Brain microvascular endothelial cell (primary cell): ENCODE measurements around the gene KRTAP10-3.

Experiments
- DNase-seq: peaks from one replicate; pipeline ENCODE4 v3.0.0-alpha.2; 2020
- H3K27ac ChIP-seq: fragments of 250-450 bp; sonication (Bioruptor Pico); 2 replicates; pipeline ENCODE4 v1.5.1; 2020; ENCODE audit warnings: mild to moderate bottlenecking, moderate library complexity
- H3K27me3 ChIP-seq: fragments of 250-450 bp; sonication (Bioruptor Pico); replicated peaks from 2 replicates; pipeline ENCODE4 v1.5.1; 2020; ENCODE audit warnings: mild to moderate bottlenecking
- H3K36me3 ChIP-seq: fragments of 250-450 bp; sonication (Bioruptor Pico); replicated peaks from 2 replicates; pipeline ENCODE4 v1.5.1; 2020; ENCODE audit warnings: mild to moderate bottlenecking
- H3K4me3 ChIP-seq: 2 replicates; pipeline ENCODE4 v1.5.1; 2011; ENCODE audit warnings: low read depth, mild to moderate bottlenecking, control low read depth, low read length, moderate library complexity
- in situ Hi-C: cut with HindIII; loops from 2 replicates; pipeline ENCODE4 v1.10.0; 2017; ENCODE audit warnings: low sequenced_read_pairs, low pct_ligation_motif_present
- TF ChIP-seq, protein P1 (sequence below): IDR thresholded peaks from 2 replicates; pipeline ENCODE4 v1.5.1; 2011; ENCODE audit warnings: low read depth, mild to moderate bottlenecking, moderate library complexity, low read length, control low read depth, inconsistent platforms; ENCODE audit errors: missing control alignments

Gene KRTAP10-3

DNA sequence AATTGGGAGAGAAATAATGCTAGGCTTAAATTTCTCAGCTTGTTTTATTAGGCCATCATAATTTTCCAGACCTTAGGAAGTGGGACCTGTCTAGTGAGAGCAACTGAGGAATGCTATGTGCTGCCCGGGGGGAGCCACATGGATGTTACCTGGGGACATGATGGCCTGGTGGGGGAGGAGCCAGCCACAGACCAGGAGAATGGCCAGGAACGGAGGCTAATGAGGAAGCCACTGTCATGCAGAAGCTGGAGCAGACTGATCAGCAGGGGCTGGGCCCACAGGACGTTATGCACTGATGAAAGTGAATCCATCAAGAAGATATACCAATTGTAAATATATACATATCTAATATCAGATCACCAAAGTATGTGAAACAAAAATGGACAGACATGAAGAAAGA is 14.0 kb downstream of the KRTAP10-3 start:
- Histone ChIP-seq H3K27me3 (peaks cover 6% of the 10 kb centered on the region), H3K4me3 (no peak overlapping the region), H3K36me3 (no peaks in the 10 kb centered on the region), H3K27ac (no peak overlapping the region)
- in situ Hi-C loops, result no loop called here
- no peak for DNase-seq
- TF ChIP-seq, protein P1, sequence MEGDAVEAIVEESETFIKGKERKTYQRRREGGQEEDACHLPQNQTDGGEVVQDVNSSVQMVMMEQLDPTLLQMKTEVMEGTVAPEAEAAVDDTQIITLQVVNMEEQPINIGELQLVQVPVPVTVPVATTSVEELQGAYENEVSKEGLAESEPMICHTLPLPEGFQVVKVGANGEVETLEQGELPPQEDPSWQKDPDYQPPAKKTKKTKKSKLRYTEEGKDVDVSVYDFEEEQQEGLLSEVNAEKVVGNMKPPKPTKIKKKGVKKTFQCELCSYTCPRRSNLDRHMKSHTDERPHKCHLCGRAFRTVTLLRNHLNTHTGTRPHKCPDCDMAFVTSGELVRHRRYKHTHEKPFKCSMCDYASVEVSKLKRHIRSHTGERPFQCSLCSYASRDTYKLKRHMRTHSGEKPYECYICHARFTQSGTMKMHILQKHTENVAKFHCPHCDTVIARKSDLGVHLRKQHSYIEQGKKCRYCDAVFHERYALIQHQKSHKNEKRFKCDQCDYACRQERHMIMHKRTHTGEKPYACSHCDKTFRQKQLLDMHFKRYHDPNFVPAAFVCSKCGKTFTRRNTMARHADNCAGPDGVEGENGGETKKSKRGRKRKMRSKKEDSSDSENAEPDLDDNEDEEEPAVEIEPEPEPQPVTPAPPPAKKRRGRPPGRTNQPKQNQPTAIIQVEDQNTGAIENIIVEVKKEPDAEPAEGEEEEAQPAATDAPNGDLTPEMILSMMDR, result no peak

DNA sequence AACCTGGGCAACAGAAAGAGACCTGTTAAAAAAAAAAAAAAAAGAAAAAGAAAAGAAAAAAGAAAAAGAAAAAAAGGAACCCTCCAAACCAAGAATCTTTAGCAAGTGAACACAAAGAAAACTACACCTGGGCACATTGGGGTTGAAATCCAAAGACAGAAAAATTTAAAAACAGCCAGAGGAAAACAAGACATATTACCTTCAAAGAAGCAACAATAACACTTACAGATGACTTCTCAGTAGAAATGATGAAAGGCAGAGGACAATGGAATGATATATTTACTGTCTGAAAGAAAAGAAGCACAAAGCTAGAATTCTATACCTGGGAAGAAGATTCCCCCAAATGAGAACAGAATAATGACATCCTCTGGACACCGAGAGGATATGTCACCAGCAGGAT is 15.9 kb downstream of the KRTAP10-3 start:
- Histone ChIP-seq H3K27me3 (no peaks in the 10 kb centered on the region), H3K4me3 (no peak overlapping the region), H3K27ac (no peak overlapping the region), H3K36me3 (no peaks in the 10 kb centered on the region)
- TF ChIP-seq, protein P1, result no peak
- no peak for DNase-seq
- in situ Hi-C loops, result no loop called here

DNA sequence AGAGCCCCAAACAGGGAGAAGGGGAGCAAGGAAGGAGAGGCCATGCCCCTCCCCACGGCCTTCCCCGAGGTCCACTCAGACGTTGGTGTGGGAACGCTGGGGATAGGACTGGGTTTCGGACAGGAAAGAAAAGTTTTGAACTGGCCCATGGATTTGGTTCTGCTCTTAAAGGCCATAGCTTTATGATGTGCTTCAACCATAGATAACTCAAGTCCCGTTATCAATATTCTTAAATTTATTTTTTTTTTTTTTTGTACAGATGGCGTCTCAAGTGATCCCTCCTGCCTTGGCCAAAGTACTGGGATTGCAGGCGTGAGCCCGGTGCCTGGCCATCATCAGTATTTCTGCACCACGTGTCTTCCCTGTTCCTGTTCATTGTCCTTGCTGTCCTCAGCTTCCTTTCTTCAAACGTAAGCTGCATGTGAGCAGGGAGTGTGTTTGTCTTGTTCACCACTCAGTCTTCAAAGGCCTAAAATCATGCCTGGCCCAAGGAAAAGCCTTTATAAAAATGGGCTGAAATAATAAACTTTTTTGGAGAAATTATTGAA is 17.8 kb downstream of the KRTAP10-3 start:
- Histone ChIP-seq H3K27ac (no peak overlapping the region), H3K36me3 (no peaks in the 10 kb centered on the region), H3K27me3 (no peaks in the 10 kb centered on the region), H3K4me3 (no peak overlapping the region)
- no peak for DNase-seq
- TF ChIP-seq, protein P1, result no peak
- in situ Hi-C loops, result no loop called here

DNA sequence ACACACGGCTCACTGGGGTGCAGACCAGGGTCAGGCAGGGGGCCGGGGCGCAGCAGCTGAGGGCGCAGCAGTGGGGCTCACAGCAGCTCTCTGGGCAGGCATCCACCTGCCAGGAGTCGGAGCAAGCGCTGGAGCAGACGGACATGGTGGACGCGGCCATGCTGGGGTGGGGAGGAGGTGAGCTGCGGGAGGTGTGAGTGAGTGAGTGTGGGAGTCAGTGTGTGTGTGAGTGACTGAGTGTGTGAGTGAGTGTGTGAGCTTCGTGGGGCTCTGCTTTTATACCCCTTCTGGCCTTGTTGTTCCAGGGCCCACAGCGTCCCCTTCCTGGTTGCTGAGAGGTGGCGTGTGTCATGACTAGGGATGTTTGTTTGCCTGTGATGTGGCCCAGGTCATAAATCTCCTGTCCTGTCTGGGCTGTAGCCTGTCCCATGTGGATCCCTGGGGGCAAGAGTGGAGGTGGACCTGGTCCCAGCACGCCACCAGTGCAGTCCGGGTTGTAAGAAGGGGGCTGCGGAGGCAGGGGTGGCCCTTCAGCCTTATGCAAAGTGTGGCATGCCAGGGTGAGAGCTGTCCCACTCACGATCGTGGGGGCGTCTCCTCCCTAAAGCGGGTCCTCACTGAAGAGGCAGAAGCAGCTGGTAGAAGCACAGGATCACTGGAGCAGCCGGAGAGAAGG is 18.5 kb downstream of the KRTAP10-3 start, which contains the start of gene KRTAP10-1:
Gene KRTAP10-1 (minus strand): TSS at position 205 of the 676 bp plus-strand sequence. CDS start 45 bp downstream, at position 160.
- no peak within 1 kb of the TSS for H3K4me3 ChIP-seq
- in situ Hi-C loops, result no loop called here
- no peak for DNase-seq
- no peak within 1 kb of the TSS for H3K27ac ChIP-seq
- no peaks in the 10 kb centered on the region for H3K36me3 ChIP-seq
- no peaks in the 10 kb centered on the region for H3K27me3 ChIP-seq
- TF ChIP-seq, protein P1, result no peak

DNA sequence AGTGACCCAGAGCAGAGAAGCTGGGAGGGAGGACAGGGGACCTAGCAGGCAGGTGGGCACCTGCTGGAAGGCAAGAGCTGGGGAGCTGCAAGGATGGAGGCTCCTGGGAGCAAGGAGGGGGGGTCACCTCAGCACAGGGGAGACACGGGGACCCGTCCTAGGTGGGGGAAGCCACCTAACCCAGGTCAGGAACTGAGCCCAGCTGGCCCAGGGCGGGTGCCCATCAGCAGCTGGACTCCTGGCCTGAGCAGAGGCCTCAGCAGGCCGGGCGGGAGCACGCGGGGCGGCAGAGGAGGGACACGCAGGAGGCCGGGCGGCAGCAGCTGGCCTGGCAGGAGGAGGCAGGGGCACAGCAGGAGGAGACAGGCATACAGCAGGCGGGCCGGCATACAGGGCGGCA is 19.5 kb downstream of the KRTAP10-3 start:
- TF ChIP-seq, protein P1, result no peak

More for the DNA sequence above, 19.5 kb downstream of the KRTAP10-3 start:
- no peak overlapping the region for H3K4me3 ChIP-seq
- H3K36me3 ChIP-seq, result no peaks in the 10 kb centered on the region
- no peak overlapping the region for H3K27ac ChIP-seq
- H3K27me3 ChIP-seq, result no peaks in the 10 kb centered on the region
- DNase-seq, result no peak
- in situ Hi-C loops, result no loop called here
